ENCODE measurements around the gene REEP5.
"Not testable (repeated sequence)": the region's sequence is repeated elsewhere in the genome, so short reads cannot be mapped to it uniquely, and the experiment has no call there.

Gene REEP5

DNA sequence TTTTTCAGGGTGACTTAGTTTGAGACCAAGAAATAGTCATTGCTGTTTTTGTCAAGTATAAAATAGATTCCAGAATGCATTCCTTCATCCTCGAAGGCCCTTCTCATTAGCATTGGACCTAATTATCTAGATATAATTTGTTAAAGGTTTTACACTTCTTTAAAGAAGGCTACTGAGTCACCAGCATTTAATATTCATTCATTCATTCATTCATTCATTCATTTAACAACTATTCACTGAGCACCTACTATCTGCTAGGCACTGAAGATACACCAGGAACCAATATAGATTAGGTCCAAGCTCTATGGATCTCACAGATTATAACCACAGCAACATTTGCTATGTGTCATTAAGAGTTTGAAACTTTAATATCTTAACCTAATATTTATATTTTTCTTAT, 11.1 kb upstream of the REEP5 start:
- DNase-seq (ENCODE audit: low spot score) = no peak

DNA sequence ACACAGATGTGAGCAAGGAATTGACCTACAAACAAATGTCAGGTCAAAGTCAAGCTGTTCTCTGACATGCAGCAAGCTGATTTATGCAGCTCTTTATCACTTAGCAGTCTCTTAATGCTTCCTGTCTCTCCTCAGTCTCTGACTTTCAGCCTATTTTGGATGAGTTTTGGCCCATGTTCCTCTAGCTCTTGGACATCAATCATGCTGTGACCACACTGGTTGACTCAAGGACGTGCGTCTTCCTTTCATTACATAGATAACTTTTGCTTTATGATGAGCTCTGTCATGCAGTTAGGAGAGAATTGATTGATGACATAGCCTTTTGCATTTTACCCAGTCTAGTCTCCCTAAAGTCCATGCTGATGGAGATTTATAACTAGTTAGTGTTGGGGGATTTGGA, 9.4 kb upstream of the REEP5 start:
- no peak for DNase-seq (ENCODE audit: low spot score)

DNA sequence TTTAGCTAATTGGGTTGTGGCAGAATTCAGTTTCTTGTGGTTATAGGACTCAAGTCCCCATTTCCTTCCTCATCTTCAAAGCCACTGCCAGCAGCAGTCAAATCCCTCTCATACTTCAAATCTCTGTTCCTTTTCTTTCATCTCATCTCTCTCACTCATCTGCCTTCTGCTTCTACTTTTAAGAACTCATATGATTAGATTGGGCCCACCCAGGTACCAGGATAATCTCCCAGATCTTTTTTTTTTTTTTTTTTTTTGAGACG, 8.0 kb upstream of the REEP5 start:
- DNase-seq (ENCODE audit: low spot score) = peak; percentile 63

DNA sequence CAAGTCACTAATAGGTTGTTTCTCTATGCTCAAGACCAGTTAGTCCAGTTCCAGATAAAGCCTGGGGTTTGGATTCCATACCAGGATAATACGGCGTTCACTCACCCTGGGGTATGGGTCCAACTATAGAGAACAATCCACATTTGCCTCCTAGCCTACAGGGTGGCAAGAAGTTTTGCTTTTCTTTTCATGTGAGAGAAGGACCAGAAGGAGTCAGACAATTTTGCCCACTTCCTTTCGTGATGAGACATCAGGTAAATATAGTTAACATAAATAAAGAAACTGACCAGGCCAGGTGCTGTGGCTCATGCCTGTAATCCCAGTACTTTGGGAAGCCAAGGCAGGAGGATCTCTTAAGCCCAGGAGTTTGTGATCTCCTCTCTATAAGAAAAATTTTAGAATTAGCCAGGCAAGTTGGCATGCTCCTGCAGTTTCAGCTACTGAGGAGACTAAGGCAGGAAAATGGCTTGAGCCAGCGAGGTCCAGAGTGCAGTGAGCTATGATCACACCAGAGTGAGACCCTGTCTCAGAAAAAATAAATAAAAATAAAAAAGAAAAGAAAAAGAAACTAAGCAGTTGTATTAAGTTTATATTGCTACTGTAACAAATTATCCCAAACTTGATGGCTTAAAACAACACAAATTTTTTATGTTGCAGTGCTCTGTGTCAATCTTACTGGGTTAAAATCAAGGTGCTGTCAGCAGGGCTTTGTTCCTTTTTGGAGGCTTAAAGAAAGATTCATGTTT, 7.5 kb upstream of the REEP5 start:
- DNase-seq (ENCODE audit: low spot score) = peak; percentile 33

DNA sequence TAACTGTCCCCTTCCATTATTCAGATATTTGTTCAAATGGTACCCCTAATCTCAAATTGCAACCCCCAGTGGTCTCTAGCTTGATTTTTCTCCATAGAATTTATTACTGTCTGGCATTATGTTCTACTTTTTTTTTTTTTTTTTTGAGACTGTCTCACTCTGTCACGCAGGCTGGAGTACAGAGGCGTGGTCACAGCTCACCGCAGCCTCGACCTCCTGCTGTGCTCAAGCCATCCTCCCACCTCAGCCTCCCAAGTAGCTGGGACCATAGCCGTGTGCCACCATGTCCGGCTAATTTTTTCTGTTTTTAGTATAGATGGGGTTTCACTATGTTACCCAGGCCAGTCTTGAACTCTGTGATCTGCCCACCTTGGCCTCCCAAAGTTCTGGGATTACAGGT, 2.0 kb upstream of the REEP5 start:
- DNase-seq (ENCODE audit: low spot score) = no peak

DNA sequence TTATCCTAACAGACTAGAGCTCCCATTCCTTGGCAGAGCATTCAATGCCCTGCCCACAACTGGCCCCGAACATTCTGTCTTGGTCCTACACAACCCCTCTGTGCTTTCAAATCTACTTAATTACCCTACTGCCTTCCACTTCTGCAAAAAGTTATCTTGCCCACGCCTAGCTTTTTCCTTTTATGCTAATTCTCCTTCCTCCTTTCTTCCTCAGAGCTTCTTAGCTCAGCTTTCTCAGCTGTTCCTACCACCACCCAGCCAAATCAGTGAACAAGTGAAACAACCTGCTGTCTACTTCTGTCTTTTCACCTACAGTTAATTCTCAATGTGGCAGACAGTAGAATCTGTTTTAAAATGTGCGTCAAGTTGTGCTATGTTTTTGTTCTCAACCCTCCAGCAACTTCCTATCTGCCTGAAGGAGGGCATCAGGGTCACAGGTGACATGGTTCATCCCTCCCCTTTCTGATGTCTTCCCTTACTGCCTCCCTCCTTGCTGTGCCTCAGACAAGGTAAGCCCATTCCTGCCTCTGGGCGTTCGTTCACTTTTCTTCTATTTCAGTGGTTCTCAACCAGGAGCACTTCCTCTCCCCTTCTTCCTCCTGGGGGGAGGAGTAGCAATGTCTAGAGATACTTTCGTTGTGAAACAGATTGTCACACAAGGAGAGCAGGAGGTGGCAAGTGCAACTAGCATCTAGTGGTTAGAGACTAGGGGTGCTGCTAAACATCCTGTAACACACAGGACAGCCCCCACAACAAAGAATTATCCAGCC, 1.3 kb upstream of the REEP5 start:
- DNase-seq (ENCODE audit: low spot score) = peak; percentile 47

DNA sequence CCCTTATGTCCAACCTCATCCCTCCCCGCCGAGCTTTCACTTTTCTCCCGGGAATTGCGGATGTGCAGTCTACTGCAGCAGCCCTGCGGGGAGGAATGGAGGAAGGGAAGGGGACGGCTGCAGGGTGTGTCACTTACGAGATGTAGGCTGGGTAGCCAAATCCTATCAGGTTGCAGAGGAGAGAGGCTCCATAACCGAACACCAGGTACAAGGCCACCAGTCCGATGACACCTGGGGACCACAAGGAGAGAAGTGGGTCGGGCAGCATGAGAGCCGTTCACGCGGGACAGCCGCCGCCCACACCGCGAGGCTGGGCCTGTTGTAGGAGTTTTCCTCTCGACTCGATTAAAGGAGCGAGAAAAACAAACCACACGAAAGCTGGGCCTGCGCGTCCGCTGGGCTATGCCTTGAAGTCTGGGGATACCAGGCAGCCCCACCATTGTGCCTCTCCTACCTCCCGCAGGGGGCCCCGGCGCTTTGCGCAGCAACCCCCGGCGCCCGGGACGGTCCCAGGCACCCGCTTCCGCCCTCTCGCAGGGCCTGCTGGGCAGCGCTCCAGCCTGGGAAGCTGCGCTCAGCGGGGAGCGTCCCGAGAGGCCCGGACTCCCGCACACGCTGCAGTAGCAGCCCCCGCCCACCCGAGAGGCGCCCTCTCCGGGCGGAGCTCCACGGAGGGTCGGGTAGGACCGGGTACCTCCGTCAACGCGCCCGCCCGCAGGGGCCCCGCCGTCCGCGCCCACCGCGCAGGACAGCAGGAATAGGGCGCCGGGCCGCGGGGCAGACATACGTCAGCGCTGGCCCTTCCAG, 798 bp downstream of the REEP5 start:
- DNase-seq (ENCODE audit: low spot score) = peak; percentile 43

DNA sequence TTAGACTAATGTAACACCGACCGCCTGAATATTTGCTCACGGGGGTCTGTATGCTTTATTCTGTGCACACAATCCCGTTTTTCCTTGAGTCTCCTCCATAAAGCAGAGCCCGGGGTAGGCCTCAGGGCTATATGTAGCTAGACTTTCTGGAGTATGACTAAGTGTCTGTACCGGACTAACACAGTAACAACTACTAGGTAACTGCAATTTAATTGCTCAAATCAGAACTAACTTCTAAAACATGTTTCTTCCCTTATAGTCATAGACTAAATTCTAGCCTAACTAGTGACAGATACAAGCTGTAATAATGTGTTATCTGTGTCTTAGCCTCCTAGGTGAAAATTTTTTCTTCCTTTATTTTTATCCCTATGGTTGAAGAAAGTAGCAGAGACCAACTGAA, 2.1 kb downstream of the REEP5 start:
- no peak for DNase-seq (ENCODE audit: low spot score)

DNA sequence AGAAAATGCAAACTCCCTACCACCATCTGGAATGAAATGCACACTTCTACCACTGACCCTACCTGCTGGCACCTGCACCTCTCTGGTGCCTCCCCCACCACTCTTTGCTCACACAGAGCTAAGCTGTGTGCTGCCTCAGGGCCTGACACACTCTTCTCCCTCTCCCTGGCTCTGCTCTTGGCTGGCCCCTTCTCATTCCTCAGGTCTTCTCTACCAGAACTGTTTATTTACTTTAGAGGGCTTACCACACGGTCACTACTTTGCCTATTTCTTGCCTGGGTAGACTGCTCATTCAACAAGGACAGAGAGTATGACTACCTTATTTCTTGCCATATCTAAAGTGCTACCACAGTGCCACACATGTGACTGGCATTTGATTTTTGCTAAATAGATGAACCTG, 3.3 kb downstream of the REEP5 start:
- DNase-seq (ENCODE audit: low spot score) = no peak

DNA sequence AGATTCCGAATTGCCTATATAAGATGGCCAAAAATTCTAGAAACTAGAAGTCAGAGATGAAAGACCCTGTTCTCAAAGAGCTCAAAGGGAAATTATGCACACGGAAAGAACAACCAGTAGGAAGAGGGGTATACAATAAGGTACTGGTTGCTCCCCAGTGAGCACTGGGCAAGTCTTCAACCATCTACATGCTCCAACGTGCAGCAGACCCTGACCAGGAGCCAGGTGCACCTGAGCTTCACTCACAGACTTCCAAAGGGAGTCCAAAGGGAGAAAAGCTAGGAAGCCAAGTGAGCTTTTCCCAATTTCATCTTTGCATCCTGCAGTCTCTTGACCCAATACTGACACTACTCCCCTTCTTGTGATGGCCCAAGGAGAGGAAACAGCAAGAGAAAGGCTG, 3.9 kb downstream of the REEP5 start:
- no peak for DNase-seq (ENCODE audit: low spot score)

DNA sequence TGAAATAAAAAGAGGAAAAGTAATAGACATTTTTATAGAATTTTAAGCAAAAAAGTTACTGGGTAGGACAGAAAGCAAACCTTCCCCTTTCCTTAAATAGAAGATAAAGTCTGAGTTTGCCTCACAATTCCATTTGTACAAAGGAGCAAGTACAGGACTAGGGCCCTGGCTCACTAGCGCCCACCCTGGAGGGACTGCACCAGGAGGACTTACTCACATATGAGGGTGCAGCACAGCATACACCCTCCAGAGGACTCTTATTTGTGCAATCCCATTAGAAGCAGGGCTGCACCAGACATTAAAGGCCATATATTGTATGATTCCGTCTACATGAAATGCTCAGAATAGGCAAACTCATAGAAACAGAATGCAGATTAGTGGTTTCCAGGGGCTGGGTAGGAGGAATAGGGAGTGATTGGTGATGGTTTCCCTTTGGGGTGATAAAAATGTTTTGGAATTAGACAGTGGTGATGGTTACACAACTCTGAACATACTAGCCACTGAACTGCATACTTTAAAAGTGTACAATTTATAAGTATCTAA, 4.5 kb downstream of the REEP5 start:
- no peak for DNase-seq (ENCODE audit: low spot score)

DNA sequence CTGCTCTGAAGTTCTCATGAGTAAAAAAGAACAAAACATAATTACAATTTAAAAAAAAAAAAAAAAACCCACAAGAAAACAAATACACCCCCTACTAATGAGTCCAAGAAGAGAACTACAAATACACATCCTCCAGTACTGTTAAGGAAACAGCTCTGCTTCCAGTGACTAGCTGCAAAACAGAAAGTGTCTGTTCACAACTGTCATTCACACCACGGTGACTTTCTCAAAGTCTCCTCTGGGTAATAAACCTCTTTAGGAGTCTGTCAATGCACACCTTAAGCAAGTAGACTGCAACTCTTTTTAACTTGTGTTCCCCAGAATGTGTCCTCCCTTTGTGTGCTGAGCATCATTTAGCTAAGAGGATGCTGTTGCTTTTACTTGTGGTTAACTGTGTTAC, 6.2 kb downstream of the REEP5 start:
- DNase-seq (ENCODE audit: low spot score) = peak; percentile 34

DNA sequence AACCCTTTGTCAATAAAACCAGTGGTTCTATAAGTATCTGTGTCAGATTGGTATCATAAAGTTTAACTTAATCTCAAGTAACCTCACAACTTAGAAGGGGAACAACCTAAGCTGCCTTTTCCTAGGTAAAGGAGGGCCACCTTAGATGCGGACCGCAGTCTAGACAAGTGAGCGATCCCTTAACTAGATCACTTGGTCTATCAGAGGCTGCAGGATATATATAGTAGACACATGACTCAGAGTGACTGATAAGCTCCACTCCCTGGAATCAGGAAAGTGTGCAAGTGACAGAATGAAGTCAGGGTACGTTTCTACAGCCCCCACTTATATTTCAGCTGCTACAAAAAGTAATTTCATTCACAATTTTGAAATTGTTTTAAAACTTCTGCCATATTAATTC, 7.4 kb downstream of the REEP5 start:
- DNase-seq (ENCODE audit: low spot score) = no peak

DNA sequence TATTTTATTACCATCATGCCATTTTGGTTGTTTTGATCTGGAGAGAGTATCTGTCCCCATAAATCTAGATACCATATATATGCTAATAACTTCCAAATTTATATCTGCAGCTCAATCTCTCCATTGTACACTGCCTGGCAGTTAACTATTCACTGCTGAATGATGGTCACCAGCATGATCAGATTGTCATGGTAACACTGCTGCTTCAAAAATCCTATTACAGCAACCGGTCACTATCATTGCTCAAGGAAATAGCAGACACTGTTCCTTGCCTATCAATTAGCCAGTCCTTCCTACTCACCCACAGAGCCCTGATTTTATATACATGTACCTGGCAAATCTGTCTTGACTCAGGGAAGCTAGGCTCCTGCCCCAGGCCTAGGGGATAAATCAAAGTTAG, 11.5 kb downstream of the REEP5 start:
- DNase-seq (ENCODE audit: low spot score) = no peak

DNA sequence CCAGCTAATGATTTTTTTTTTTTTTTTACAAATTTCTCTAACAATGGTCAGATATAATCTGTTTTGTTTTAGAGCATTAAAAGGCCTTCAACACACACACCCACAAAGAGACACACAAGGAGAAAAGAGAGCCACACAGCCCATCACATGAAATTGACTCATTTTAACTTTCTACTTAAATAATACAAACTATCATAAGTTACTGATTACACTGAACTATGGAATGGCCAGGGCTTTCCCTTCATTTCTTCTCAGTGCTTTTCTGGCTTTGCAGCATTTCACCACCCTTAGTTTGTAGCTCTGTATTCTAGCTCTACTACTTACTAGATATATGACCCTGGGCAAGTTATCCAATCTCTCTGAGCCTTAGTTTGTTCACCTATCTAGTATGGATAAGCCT, 13.2 kb downstream of the REEP5 start:
- DNase-seq (ENCODE audit: low spot score) = no peak

DNA sequence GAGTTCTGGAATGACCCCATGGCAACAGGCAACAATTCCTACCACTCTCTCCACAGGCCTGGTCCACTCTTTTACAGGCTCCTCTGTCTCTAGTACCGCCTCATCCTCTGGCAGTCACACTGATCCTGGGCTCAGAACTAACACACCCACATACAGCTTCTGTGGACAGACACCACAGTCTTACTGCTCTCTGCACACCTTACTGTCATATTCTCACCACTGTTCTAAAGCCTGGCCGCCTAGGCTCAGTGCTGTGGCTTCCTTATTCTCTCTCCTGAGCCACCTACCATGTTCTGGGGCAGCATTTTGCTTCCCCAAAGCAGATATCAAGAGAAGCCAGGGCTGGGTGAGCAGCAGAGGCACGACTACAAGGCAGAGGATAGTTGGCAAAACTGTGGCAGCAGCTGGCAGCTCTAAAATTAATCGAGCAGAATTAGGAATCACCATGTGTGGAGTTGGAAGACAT, 14.8 kb downstream of the REEP5 start:
- no peak for DNase-seq (ENCODE audit: low spot score)

DNA sequence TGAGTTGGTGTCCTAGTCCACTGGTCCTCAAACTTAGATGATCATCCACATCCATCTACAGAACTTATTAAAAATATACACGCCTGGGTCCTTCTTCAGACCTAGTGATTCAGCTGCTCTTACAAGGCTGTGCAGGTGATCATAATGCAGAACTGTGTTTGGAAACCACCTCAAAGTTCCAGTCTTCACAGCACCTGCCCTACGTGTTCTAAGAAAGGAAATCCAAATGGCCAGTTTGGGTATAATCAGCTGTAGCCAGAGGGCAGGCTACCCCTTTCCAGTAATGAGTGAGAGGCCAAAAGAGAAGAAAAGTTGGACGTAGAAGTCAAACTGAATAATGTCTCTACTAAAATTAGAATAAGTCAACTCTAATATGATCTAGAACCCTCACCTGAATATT, 15.4 kb downstream of the REEP5 start:
- no peak for DNase-seq (ENCODE audit: low spot score)

DNA sequence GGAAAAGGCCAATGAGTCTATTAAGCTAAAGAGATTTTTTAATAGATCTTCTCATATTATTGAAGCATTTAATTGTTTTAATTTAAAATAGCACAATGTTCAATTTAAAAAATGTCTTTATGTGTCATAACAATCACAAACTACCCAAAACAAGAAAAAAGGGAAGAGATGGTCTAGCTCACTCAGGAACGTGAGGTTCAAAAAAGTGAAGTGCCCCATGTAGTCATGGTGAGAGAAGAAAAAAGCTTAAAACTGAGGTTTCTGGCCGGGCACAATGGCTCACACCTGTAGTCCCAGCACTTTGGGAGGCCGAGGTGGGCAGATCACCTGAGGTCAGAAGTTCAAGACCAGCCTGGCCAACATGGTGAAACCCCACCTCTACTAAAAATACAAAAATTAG, 17.0 kb downstream of the REEP5 start:
- DNase-seq (ENCODE audit: low spot score) = not testable (repeated sequence)

DNA sequence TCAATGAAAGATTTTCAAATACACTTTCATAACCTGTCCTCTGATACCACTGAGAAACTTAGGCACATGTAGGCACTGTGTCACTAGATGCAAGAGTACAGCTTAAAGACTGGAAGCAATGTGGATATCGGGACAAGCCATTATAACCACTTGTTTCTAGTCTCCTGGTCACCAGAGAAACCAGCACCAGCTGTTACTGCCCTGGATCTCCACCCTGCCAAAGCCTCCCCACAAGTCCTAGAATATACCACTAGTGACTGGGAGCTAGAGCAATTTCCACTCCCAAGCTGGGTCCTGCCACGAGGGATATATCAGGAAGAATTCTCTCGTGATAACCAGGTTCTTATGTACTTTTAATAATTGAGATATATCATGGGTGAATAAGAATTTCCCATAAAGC, 19.5 kb downstream of the REEP5 start:
- no peak for DNase-seq (ENCODE audit: low spot score)

DNA sequence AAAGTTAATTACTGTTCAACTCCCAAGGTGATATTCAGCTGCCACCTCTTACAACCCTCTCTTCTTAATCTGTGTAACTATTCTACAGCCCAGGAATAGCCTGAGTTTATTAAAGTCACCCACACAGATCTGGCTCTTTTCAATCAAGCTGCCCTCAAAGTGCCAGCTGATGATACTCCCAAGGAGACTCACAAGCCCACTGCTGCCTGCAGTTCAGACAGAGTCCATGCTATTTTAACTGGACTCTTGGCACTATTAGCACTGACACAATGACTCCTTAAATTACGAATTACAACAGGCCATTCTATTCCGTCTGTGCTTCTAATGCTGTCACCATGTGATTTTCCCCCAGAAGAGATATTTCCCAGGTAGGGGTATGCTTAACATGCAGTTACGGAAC, 26.3 kb downstream of the REEP5 start:
- no peak for DNase-seq (ENCODE audit: low spot score)

DNA sequence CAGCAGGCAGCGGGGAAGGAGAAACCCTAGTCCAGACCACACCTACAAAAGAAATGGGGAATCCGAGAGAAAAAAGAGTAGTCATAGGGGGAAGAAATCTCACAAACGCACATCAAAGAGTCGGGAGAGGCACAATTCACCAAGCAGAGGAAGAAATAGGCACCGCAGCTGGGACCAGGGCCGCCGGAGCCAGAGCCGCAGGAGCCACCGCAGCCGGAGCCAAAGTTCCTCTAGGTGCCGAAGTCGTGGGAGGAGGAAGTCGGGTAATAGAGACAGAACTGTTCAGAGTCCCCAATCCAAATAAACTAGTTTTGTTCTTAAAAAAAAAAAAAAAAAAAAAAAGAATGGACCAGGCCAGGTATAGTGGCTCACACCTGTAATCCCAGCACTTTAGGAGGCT, 29.3 kb downstream of the REEP5 start:
- no peak for DNase-seq (ENCODE audit: low spot score)

DNA sequence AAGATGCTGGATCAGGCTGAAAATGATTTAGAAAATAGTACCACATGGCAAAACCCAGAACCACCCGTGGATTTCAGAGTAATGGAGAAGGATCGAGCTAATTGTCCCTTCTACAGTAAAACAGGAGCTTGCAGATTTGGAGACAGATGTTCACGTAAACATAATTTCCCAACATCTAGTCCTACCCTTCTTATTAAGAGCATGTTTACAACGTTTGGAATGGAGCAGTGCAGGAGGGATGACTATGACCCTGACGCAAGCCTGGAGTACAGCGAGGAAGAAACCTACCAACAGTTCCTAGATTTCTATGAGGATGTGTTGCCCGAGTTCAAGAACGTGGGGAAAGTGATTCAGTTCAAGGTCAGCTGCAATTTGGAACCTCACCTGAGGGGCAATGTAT, 30.0 kb downstream of the REEP5 start:
- DNase-seq (ENCODE audit: low spot score) = not testable (repeated sequence)

DNA sequence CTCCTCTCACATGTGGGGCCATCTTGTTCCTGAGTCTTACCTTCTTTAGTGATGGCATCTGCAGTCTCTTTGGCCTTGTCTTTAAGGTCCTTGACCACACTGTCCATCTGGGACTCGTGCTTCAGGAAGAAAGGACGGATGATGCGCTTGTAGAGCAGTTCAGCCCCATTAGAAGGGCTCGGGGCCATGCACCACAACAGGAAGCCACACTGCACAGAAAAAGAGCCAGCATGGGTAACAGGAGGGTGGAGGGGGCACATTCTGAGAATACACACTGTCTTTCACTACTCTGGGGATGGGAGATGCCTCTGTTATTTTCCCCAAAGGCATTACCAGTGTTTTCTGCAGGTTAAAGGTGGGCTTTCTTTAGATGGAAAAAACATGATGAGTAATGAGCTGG, 35.1 kb downstream of the REEP5 start:
- DNase-seq (ENCODE audit: low spot score) = peak; percentile 49

Measured in CD4-positive, alpha-beta T cell treated with Interleukin-2 at 100 ng/mL for 4 hours (primary cell).